ENCODE data around the gene DIDO1.

GRCh38 chr20:62922451-62922921 is 3.8 kb downstream of the DIDO1 start:
- TF ChIP-seq CTCF (IDR thresholded peaks at IDR 0.05) (no peak), ZFX (IDR thresholded peaks at IDR 0.05; ENCODE audit: borderline replicate concordance) (no peak)
